ENCODE data around the gene C17orf107.

DNA sequence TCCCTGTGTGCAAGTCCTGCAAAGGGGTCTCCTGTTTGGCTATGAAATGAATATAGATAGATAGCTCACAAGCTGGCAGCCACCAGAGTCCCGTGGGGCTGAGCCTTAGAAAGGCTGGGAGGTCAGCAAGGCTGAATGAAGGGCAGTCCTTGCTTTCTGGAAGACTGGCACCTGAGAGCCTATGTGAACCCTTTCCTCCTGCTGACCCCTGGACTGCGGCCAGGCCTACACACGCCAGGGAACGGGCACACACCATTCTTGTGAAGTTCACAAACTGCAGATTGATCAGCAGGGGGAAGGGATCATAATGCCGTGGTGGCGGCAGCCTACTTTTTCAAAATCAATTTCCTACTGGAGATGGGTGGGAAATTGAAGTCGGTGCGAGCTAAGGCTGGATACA, 985 bp upstream of the C17orf107 start:
- no peak for TF ChIP-seq POLR2A (IDR thresholded peaks at IDR 0.05)
- TF ChIP-seq, protein P1, sequence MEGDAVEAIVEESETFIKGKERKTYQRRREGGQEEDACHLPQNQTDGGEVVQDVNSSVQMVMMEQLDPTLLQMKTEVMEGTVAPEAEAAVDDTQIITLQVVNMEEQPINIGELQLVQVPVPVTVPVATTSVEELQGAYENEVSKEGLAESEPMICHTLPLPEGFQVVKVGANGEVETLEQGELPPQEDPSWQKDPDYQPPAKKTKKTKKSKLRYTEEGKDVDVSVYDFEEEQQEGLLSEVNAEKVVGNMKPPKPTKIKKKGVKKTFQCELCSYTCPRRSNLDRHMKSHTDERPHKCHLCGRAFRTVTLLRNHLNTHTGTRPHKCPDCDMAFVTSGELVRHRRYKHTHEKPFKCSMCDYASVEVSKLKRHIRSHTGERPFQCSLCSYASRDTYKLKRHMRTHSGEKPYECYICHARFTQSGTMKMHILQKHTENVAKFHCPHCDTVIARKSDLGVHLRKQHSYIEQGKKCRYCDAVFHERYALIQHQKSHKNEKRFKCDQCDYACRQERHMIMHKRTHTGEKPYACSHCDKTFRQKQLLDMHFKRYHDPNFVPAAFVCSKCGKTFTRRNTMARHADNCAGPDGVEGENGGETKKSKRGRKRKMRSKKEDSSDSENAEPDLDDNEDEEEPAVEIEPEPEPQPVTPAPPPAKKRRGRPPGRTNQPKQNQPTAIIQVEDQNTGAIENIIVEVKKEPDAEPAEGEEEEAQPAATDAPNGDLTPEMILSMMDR (IDR thresholded peaks at IDR 0.05): no peak
